Measurements from ENCODE around the gene RNF115.

DNA sequence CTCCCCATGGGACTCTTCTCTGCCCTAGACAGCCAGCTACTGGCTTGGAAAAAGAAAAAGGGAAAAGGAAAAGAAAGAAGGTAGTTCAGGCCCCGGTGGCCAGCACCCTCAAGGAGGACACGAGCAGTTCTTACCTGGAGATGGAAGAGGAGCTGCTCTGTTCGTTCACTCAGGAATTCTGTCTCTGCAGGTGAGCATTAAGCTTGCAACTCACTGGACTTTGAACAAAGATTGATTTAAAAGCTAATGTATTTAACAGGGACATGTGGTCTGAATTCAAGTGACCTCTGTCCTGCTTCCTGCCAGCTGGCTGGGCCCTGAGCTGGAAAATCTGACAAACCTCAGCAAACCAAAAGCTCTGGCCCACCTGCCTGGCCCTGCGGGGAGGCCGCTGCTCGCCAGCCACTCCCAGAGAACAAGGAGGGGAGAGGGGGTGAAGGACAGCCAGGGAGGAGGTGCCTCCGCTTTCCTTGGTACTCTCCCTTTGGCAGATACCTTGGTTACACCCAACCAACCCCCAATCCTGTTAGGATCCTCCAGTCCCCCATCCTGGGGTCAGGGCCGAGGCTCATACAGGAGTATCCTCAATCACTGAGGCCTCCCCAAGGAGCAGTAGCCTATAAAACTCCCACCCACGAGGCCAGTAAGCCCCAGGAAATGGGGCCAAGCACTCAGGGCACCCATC lies 116.6 kb downstream of the RNF115 start, which contains the start of gene PDZK1:
- TF ChIP-seq, protein P1, sequence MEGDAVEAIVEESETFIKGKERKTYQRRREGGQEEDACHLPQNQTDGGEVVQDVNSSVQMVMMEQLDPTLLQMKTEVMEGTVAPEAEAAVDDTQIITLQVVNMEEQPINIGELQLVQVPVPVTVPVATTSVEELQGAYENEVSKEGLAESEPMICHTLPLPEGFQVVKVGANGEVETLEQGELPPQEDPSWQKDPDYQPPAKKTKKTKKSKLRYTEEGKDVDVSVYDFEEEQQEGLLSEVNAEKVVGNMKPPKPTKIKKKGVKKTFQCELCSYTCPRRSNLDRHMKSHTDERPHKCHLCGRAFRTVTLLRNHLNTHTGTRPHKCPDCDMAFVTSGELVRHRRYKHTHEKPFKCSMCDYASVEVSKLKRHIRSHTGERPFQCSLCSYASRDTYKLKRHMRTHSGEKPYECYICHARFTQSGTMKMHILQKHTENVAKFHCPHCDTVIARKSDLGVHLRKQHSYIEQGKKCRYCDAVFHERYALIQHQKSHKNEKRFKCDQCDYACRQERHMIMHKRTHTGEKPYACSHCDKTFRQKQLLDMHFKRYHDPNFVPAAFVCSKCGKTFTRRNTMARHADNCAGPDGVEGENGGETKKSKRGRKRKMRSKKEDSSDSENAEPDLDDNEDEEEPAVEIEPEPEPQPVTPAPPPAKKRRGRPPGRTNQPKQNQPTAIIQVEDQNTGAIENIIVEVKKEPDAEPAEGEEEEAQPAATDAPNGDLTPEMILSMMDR (IDR thresholded peaks at IDR 0.05): no peak
- no peak for TF ChIP-seq POLR2A (IDR thresholded peaks at IDR 0.05)
